DMS79 treated with DMSO at 0.1 percent for 48 hours (cell line): ENCODE measurements around the gene COL13A1.

ENCODE experiments used
- DNase-seq: peaks from one replicate; lab custom pipeline; 2025; lab: John Stamatoyannopoulos, UW

Gene COL13A1

GRCh38 chr10:69968830-69969229, 167.1 kb downstream of the COL13A1 start:
- no peak for DNase-seq

GRCh38 chr10:69969977-69970376, 168.3 kb downstream of the COL13A1 start:
- no peak for DNase-seq

- DNase-seq = no peak
These were observed 171.3 kb downstream of the COL13A1 start for GRCh38 chr10:69972981-69973397.

- DNase-seq = no peak
These were observed 172.0 kb downstream of the COL13A1 start for GRCh38 chr10:69973678-69974077.

GRCh38 chr10:69974551-69975155, 172.9 kb downstream of the COL13A1 start:
- DNase-seq = no peak

GRCh38 chr10:69976795-69977546, 175.3 kb downstream of the COL13A1 start:
- no peak for DNase-seq

GRCh38 chr10:69979174-69979573, 177.5 kb downstream of the COL13A1 start:
- DNase-seq = no peak

GRCh38 chr10:69980672-69981071, 179.0 kb downstream of the COL13A1 start:
- DNase-seq = no peak

- no peak for DNase-seq
These were observed 186.4 kb downstream of the COL13A1 start for GRCh38 chr10:69988094-69988493.

GRCh38 chr10:69991151-69991550, 189.4 kb downstream of the COL13A1 start:
- DNase-seq = no peak

- no peak for DNase-seq
These were observed 192.6 kb downstream of the COL13A1 start for GRCh38 chr10:69994262-69994661.

- DNase-seq = no peak
These were observed 194.9 kb downstream of the COL13A1 start for GRCh38 chr10:69996611-69997010.

- no peak for DNase-seq
These were observed 198.6 kb downstream of the COL13A1 start for GRCh38 chr10:70000262-70000661.

- DNase-seq = no peak
These were observed 205.6 kb downstream of the COL13A1 start for GRCh38 chr10:70007116-70007820.
